Right lobe of liver (tissue), 6 donors: ENCODE results near the gene TMEM154. TPM values are rescaled to one million over a fixed set of nuclear protein-coding genes. Genes with fewer than 3 reads are reported as not detected.
A peak's percentile ranks its signal among the peaks of the same experiment; 100 is the strongest.

Source experiments
- ATAC-seq, 4 donors: fragments of 200-7000 bp; cut with Tn5 transposase; one replicate each; pipeline ENCODE4 v1.9.1; 2020; ENCODE audit warnings: mild to moderate bottlenecking in 4 of 4, moderate library complexity in 4 of 4
- DNase-seq, 3 donors: peaks; one replicate each; pipeline ENCODE4 v3.0.0-alpha.2; 2020
- H3K27ac ChIP-seq, 3 donors: fragments of 200-600 bp; one replicate each; pipeline ENCODE4 v1.8.0; 2022
- H3K27me3 ChIP-seq, 2 donors: fragments of 200-600 bp; one replicate each; pipeline ENCODE4 v1.8.0; 2022
- H3K36me3 ChIP-seq, 4 donors: fragments of 200-600 bp; sonication (generic) in 1 of 4; one replicate each; pipeline versions ENCODE4 v1.5.1 to v1.8.0; 2017 to 2022; ENCODE audit warnings: control low read depth in 1 of 4
- H3K4me1 ChIP-seq, 4 donors: fragments of 200-600 bp; sonication (generic) in 1 of 4; one replicate each; pipeline versions ENCODE4 v1.5.1 to v1.8.0; 2017 to 2022; ENCODE audit warnings: control low read depth in 1 of 4
- H3K4me3 ChIP-seq, 3 donors: fragments of 200-600 bp; one replicate each; pipeline ENCODE4 v1.8.0; 2022
- H3K9me3 ChIP-seq, 4 donors: fragments of 200-600 bp; sonication (generic) in 1 of 4; one replicate each; pipeline versions ENCODE4 v1.5.1 to v1.8.0; 2017 to 2022; ENCODE audit warnings: control low read depth in 1 of 4
- POLR2A ChIP-seq: fragments of 450-650 bp; IDR thresholded peaks from one replicate; pipeline ENCODE4 v1.6.1; 2017; ENCODE audit warnings: antibody characterized with exemption, mild to moderate bottlenecking
- WGBS: methylation state at CpG from one replicate; pipeline ENCODE4 v1.1.6; 2018; ENCODE audit warnings: low coverage, low lambda C conversion rate; ENCODE audit not compliant: insufficient coverage; ENCODE audit errors: missing lambda C conversion rate; 5-methylcytosine and 5-hydroxymethylcytosine counted together
- intact Hi-C, 2 donors: fragments of 100-400 bp; cut with DNase I; formaldehyde crosslinking; loops; one replicate each; pipeline versions ENCODE4 v1.11.2 to v1.14.1; 2022
- total RNA-seq, 6 experiments: library from RNA; depleted of rRNA in 2 of 6; stranded (reverse); fragments of >200 nt in 2 of 6; fragmentation: NEBNext Ultra II Directional in 3 of 6; extraction: Animal tissue kit (Norgen Biotek cat#: 25700) in 3 of 6; gene quantifications; one replicate each; pipeline versions ENCODE4 v1.1.0 to v1.2.4, GENCODE V29; 2016 to 2023
- TF ChIP-seq, protein P1 (sequence below), 4 donors: fragments of 200-600 bp in 3 of 4; fragments of 450-650 bp in 1 of 4; IDR thresholded peaks; one replicate each; pipeline versions ENCODE4 v1.5.1 to v1.8.0; 2016 to 2022; ENCODE audit warnings: antibody characterized with exemption in 4 of 4, mild to moderate bottlenecking in 2 of 4
- donor health status: DM: no; HTN: yes; CAD: no.
- donor health status: DM: no; HTN: no; CAD: no.
- donor health status: DM: no; HTN: no; CAD: no.
- donor health status: DM: no; HTN: yes; CAD: no.
- donor health status: DM: no; HTN: yes; CAD: no.

The TMEM154 gene
- total RNA-seq, 6 experiments from 2014 or later: 0.64 to 6.7 (median 2.9) TPM

GRCh38 chr4:152698089-152698499 lies 18.3 kb upstream of the TMEM154 start:
- no peaks in the 10 kb centered on the region for H3K27me3 ChIP-seq
- ATAC-seq (peak in 2 of 4 donors; percentile 31 to 36), DNase-seq (no peak)
- 0% methylated on average over 1 of the region's 1 CpG for WGBS
- no peaks in the 10 kb centered on the region for H3K9me3 ChIP-seq
- intact Hi-C loops: no loop called here
- TF ChIP-seq POLR2A: no peak
- TF ChIP-seq, protein P1, sequence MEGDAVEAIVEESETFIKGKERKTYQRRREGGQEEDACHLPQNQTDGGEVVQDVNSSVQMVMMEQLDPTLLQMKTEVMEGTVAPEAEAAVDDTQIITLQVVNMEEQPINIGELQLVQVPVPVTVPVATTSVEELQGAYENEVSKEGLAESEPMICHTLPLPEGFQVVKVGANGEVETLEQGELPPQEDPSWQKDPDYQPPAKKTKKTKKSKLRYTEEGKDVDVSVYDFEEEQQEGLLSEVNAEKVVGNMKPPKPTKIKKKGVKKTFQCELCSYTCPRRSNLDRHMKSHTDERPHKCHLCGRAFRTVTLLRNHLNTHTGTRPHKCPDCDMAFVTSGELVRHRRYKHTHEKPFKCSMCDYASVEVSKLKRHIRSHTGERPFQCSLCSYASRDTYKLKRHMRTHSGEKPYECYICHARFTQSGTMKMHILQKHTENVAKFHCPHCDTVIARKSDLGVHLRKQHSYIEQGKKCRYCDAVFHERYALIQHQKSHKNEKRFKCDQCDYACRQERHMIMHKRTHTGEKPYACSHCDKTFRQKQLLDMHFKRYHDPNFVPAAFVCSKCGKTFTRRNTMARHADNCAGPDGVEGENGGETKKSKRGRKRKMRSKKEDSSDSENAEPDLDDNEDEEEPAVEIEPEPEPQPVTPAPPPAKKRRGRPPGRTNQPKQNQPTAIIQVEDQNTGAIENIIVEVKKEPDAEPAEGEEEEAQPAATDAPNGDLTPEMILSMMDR (IDR thresholded peaks at IDR 0.05): no peak
- no peaks in the 10 kb centered on the region for H3K4me1 ChIP-seq
- H3K4me3 ChIP-seq: no peak overlapping the region
- no peaks in the 10 kb centered on the region for H3K36me3 ChIP-seq
- no peak overlapping the region for H3K27ac ChIP-seq

DNA sequence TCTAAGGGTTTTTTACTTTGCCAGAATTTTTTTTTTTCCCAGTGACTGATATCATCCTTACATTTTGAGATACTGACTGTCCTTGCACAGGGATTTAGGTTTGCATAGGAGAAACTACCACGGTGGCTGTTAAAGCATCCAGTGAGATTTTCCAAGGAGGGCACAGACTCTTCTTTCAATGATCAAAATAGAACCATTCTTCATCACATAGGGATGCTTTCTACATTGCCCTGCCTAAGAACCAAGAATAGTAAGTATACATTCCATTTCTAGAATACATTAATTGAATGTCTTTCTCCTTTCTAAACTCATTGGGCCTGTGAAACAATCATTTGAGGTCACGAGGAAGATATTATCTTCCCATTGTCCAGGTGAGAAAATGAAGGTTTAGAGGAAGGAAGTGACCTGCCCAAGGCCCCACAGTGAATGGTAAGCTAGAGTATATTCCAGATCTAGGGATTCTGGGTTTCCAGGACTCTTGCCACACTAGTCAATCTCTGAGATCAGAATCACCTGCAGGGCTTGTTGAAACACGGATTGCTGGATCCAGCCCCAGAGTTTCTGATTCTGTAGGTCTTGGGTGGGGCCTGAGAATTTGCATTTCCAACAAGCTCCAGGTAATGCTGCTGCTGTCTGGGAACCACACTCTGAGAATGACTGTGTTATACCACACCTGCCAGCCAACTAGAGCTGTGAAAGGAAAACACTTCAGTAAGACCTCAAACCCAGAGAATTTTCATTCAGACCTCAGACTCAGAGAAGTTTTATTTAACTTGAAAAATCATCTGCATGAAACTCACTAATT lies 17.7 kb upstream of the TMEM154 start:
- H3K4me3 ChIP-seq: no peak overlapping the region
- TF ChIP-seq POLR2A: no peak
- TF ChIP-seq, protein P1 (IDR thresholded peaks at IDR 0.05): no peak
- no peak overlapping the region for H3K27ac ChIP-seq
- no peaks in the 10 kb centered on the region for H3K27me3 ChIP-seq
- no peaks in the 10 kb centered on the region for H3K9me3 ChIP-seq
- H3K4me1 ChIP-seq: no peaks in the 10 kb centered on the region
- intact Hi-C loops: no loop called here
- WGBS: 60% methylated on average over 2 of the region's 3 CpGs
- no peak for ATAC-seq
- no peaks in the 10 kb centered on the region for H3K36me3 ChIP-seq
- DNase-seq: no peak

GRCh38 chr4:152696764-152697261 lies 17.0 kb upstream of the TMEM154 start:
- ATAC-seq (peak in 1 of 4 donors; percentile 28), DNase-seq (no peak)
- no peaks in the 10 kb centered on the region for H3K27me3 ChIP-seq
- no peaks in the 10 kb centered on the region for H3K4me1 ChIP-seq
- H3K36me3 ChIP-seq: no peaks in the 10 kb centered on the region
- H3K27ac ChIP-seq: no peak overlapping the region
- H3K4me3 ChIP-seq: no peak overlapping the region
- no peaks in the 10 kb centered on the region for H3K9me3 ChIP-seq
- WGBS: 50% methylated on average over 4 of the region's 5 CpGs
- TF ChIP-seq, protein P1 (IDR thresholded peaks at IDR 0.05): no peak
- TF ChIP-seq POLR2A: no peak
- intact Hi-C loops: no loop called here

- no peak for DNase-seq
- Histone ChIP-seq H3K27ac (no peak overlapping the region), H3K9me3 (no peaks in the 10 kb centered on the region), H3K4me1 (no peaks in the 10 kb centered on the region), H3K27me3 (no peaks in the 10 kb centered on the region), H3K36me3 (no peaks in the 10 kb centered on the region), H3K4me3 (no peak overlapping the region)
- intact Hi-C loops: no loop called here
- ATAC-seq: no peak
- no peak for TF ChIP-seq POLR2A
- TF ChIP-seq, protein P1 (IDR thresholded peaks at IDR 0.05): no peak
- 94% methylated on average over 5 of the region's 5 CpGs for WGBS
These were observed 14.1 kb upstream of the TMEM154 start for GRCh38 chr4:152693871-152694270.
